GM20431 (cell line): ENCODE data around the gene TJP2.
"Not testable (repeated sequence)": the region's sequence is repeated elsewhere in the genome, so short reads cannot be mapped to it uniquely, and the experiment has no call there.

ENCODE experiments used
- in situ Hi-C: fragments of 300-500 bp; cut with MseI, MboI; formaldehyde crosslinking; loops from one replicate; pipeline ENCODE4 v1.15.0; 2020; ENCODE audit warnings: low sequenced_read_pairs; ENCODE audit not compliant: unreplicated experiment

The TJP2 gene

GRCh38 chr9:69157751-69158466 is 16.2 kb upstream of the TJP2 start:
- in situ Hi-C loops, result no loop called here

- in situ Hi-C loops, result no loop called here
These were observed 15.6 kb upstream of the TJP2 start for GRCh38 chr9:69158471-69158870.

GRCh38 chr9:69164573-69164972 is 9.5 kb upstream of the TJP2 start:
- in situ Hi-C loops, result not testable (repeated sequence)

GRCh38 chr9:69165581-69165980 is 8.5 kb upstream of the TJP2 start:
- in situ Hi-C loops, result no loop called here

GRCh38 chr9:69168709-69169217 is 5.3 kb upstream of the TJP2 start:
- in situ Hi-C loops, result no loop called here

- in situ Hi-C loops, result no loop called here
These were observed 3.8 kb upstream of the TJP2 start for GRCh38 chr9:69170231-69170630.

- in situ Hi-C loops, result no loop called here
These were observed 3.0 kb upstream of the TJP2 start for GRCh38 chr9:69171049-69171448.

- in situ Hi-C loops, result no loop called here
These were observed 2.6 kb upstream of the TJP2 start for GRCh38 chr9:69171517-69171916.

GRCh38 chr9:69172895-69173294 is 1.2 kb upstream of the TJP2 start:
- in situ Hi-C loops, result no loop called here

GRCh38 chr9:69173497-69173890 is 583 bp upstream of the TJP2 start:
- in situ Hi-C loops, result no loop called here

GRCh38 chr9:69174616-69175463 is 763 bp downstream of the TJP2 start:
- in situ Hi-C loops, result loop anchor here (25.0 kb wide), 2 partner anchors 113 to 588 kb away; no protein-coding TSS in a partner anchor

GRCh38 chr9:69175486-69175885 is 1.4 kb downstream of the TJP2 start:
- in situ Hi-C loops, result loop anchor here (25.0 kb wide), 2 partner anchors 113 to 588 kb away; no protein-coding TSS in a partner anchor

- in situ Hi-C loops, result loop anchor here (25.0 kb wide), 2 partner anchors 114 to 589 kb away; no protein-coding TSS in a partner anchor
These were observed 2.5 kb downstream of the TJP2 start for GRCh38 chr9:69176471-69177171.

- in situ Hi-C loops, result loop anchor here (25.0 kb wide), 2 partner anchors 116 to 591 kb away; no protein-coding TSS in a partner anchor
These were observed 4.5 kb downstream of the TJP2 start for GRCh38 chr9:69178583-69179011.

GRCh38 chr9:69179037-69179436 is 5.0 kb downstream of the TJP2 start:
- in situ Hi-C loops, result loop anchor here (25.0 kb wide), 2 partner anchors 117 to 592 kb away; no protein-coding TSS in a partner anchor

- in situ Hi-C loops, result loop anchor here (25.0 kb wide), 2 partner anchors 118 to 593 kb away; no protein-coding TSS in a partner anchor
These were observed 6.1 kb downstream of the TJP2 start for GRCh38 chr9:69180200-69180599.

- in situ Hi-C loops, result loop anchor here (25.0 kb wide), 2 partner anchors 118 to 593 kb away; no protein-coding TSS in a partner anchor
These were observed 6.6 kb downstream of the TJP2 start for GRCh38 chr9:69180670-69181069.

GRCh38 chr9:69181908-69182353 is 7.9 kb downstream of the TJP2 start:
- in situ Hi-C loops, result loop anchor here (25.0 kb wide), 2 partner anchors 120 to 595 kb away; no protein-coding TSS in a partner anchor

- in situ Hi-C loops, result loop anchor here (25.0 kb wide), 2 partner anchors 122 to 597 kb away; no protein-coding TSS in a partner anchor
These were observed 10.2 kb downstream of the TJP2 start for GRCh38 chr9:69184266-69184665.
